Activated CD8-positive, alpha-beta memory T cell treated with anti-CD3 and anti-CD28 coated beads, Interleukin-2, amount 50 U/mL, for 24 hours (primary cell): ENCODE measurements around the gene SPIB.

Experiments used
- DNase-seq: peaks from one replicate; pipeline ENCODE4 v3.0.0-alpha.2; 2020; ENCODE audit errors: extremely low read depth

SPIB gene

DNA sequence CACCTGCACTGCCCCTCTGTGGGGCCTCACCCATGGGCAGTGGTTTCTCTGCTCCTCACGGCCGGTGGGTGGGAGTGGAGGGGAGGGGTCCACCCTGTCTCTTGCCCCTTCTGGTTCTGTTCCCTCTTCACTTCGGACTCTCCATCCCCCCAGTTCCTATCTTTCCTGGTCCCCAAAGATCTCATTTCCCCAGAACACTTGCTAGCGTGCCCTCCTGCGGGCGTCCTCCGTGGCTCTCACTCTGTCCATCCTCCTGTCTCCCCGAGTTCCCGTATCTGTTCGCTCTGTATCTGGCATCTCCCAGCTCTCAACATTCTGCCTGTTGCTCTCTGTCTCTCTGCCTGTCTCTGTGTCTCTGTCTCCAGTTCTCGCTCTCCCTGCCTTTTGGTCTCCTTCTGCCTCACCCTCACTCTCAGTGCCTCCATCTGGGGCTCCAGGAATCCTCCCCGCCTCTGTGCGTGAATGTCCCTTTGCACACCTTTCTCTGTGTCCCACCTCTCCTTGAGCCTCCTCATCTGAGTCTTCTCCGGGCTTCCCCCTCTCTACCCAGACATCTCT, 363 bp downstream of the SPIB start:
- DNase-seq, result no peak

DNA sequence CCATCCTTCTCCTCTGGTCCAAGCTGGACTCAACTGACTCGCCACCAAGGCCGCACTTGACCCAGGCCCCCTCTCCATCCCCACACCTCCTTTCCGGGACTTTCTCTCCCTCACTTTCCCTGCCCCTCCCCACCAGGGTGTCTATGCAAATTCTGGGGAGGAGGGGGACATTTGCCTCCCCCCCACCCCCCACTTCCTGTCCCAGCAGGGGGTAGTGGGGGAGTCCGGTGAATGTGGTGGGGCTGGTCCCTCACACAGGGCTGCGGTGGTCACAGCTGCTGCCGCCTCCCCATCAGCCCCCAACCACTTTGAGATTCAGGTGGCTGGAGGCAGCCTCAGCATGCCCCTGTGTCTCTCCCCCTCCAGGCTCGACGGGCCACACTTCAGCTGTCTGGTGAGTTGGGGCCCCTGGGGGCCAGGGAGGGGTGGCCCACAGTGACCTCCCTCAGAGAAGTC, 870 bp downstream of the SPIB start:
- no peak for DNase-seq

DNA sequence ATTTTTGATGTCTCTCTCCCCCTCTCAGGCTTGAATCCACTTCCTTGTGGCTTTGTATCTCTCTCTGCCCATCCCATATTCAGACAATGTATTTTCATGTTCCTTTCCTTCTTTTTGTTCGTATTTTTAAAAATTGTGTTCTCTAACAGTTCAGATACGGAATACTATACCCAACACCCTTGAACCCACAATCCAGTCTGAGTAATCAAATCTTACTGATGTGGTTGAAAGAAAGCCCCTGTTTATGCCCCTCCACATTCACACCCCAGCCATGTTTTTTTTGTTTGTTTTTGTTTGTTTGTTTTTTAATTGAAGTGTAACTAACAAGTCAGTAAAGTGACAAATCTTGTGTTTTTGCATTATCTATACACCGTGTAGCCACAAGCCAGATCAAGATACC, 1.4 kb downstream of the SPIB start:
- no peak for DNase-seq

DNA sequence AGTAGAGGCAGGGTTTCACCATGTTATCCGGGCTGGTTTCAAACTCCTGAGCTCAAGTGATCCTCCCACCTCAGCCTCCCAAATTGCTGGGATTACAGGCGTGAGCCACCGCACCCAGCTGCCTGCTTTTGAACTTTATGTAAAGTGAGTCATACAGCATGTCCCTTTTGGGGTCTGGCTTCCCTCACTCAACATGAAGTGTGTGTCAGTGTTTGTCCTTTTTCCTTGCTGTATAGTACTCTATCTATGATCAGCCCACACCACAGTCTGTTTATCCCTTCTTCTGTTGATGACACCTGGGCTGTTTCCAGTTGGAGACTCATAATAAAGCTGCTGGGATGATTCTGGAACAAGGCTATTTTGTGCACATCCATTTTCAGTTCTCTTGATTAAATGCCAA, 2.1 kb downstream of the SPIB start:
- no peak for DNase-seq

DNA sequence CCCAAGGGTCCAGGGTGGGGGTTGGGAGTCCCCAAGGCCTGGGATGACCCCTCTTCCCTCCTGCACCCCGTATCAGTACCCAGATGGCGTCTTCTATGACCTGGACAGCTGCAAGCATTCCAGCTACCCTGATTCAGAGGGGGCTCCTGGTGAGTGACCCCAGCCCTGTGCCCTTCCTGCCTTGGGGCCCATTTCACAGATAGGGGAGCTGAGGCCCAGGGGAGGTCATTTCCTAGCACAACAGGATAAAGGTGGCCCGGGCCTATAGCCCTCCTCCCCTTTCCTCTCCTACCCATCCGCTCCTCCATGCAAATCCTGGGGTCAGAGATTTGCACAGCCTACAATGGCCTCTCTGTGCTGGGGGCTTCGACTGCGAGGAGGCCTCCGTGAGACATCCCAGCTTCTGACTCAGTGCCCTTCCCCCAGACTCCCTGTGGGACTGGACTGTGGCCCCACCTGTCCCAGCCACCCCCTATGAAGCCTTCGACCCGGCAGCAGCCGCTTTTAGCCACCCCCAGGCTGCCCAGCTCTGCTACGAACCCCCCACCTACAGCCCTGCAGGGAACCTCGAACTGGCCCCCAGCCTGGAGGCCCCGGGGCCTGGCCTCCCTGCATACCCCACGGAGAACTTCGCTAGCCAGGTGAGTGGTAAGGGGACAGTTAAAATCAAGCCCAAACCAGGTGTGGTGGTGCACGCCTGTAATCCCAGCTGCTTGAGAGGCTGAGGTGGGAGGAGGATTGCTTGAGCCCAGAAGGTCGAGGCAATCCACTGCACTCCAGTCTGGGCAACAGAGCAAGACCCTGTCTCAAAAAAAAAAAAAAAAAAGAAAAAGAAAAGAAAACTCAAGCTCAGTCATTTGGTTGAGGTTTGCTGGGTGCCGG, 3.9 kb downstream of the SPIB start:
- DNase-seq, result no peak

DNA sequence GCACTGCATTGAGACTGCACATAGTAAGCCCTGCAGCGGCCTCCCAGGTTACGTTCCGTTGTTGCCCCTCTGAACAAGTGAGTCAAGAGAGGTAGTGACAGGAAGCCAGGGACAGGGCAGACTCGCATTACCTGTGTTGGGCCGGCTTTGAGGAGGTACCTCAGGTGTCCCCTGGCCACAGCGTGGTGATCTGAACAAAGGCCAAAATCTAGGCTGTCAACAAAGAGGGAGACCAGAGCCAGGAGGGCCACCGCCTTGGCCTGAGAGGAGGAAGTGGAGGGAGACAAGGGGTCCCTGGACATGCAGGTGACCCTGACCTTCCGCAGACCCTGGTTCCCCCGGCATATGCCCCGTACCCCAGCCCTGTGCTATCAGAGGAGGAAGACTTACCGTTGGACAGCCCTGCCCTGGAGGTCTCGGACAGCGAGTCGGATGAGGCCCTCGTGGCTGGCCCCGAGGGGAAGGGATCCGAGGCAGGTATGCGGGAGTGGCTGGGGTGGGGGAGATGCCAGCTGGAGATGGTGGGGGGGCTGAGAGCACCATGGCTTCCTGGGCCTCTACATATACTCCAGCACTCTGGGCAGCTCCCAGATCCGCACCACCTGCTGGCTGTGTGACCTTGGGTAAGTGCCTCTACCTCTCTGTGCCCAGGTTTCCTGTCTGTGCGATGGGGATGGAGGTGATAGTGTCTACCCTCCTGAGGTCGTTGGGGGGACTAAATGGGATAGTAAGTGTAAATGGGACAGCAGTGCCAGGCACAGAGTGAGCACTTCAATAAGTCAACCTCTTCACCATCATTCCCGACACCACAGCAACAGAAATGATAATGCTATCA, 4.8 kb downstream of the SPIB start:
- DNase-seq, result no peak

DNA sequence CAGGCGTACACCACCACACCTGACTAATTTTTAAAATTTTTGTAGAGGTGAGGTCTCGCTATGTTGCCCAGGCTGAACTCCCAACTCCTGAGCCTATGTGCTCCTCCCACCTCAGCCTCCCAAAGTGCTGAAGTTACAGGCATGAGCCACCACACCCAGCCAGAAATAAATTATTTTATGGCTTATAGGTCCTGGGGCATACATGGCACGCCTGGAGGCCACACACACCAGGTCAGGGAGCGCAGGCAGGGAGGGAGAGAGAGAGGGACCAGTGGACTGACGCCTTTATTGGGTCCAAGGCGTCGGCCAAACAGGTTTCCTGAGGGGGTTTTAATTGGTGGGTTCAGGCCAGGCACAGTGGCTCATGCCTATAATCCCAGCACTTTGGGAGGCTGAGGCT, 6.8 kb downstream of the SPIB start:
- DNase-seq, result no peak

DNA sequence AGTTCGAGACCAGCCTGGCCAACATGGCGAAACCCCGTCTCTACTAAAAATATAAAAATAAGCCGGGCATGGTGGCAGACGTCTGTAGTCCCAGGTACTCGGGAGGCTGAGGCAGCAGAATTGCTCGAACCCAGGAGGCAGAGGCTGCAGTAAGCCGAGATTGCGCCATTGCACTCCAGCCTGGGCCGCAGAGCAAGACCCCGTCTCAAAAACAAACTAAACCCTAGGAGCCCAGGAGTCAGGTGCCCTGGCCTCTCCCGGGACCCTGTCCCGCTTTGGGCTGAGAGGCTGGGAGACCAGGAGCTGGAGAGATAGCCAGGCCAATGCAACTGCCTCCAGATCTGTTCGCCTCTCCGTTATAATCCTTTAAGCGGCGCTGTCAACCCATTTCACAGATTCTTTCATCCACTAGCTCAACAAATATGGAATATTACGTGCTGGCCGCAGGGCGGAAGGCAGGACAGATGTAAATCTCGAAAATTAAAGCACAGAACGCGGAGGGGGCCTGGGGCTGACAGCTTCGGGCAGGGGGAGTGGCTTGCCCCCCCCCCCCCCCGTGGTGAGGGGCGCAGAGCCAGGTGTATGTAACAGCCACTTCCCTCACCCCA, 8.7 kb downstream of the SPIB start:
- no peak for DNase-seq

DNA sequence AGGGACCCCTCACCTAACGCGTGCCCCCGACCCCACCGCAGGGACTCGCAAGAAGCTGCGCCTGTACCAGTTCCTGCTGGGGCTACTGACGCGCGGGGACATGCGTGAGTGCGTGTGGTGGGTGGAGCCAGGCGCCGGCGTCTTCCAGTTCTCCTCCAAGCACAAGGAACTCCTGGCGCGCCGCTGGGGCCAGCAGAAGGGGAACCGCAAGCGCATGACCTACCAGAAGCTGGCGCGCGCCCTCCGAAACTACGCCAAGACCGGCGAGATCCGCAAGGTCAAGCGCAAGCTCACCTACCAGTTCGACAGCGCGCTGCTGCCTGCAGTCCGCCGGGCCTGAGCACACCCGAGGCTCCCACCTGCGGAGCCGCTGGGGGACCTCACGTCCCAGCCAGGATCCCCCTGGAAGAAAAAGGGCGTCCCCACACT, 9.3 kb downstream of the SPIB start:
- no peak for DNase-seq

DNA sequence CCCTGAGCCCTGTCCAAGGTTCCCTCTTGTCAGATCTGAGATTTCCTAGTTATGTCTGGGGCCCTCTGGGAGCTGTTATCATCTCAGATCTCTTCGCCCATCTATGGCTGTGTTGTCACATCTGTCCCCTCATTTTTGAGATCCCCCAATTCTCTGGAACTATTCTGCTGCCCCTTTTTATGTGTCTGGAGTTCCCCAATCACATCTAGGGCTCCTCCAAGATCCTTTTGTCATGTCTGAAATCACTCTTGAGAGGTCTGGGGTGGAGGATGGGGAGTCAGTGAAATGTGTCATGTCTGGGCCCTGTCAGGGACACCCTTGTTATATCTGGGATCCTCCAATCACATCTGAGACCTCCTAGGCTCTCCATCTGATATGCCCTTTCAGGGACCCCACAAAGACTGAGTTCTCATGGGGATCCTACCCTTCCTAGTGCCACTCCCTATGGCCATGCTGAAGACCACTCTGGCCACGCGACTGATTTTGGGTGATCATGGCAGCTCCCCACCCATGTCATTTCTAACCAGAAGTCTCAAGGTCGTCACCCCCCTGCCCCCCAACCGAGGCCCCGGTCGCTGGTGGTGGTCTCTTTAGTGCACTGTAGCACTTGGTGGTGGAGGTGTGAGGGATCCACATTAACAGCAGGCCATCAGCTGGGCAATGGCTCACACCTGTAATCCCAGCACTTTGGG, 10.2 kb downstream of the SPIB start:
- DNase-seq, result no peak

DNA sequence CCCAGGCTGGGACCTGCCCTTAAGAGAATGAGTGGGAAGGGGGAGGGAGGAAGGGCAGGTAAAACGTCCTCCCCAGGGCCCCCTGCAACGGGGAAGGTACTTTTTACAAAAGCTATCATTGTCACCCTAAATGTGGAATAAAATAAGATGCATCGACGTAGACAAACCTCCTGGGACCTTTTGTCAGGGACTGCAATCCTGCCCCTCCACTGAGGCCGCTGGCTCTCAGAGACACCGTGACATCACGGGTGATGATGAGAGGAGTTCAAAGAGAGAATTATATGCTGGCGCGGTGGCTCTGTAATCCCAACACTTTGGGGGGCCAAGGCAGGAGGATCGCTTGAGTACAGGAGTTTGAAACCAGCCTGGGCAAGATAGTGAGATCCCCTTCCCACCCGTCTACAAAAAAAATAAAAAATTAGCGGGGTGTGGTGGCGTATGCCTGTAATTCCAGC, 12.2 kb downstream of the SPIB start:
- no peak for DNase-seq

DNA sequence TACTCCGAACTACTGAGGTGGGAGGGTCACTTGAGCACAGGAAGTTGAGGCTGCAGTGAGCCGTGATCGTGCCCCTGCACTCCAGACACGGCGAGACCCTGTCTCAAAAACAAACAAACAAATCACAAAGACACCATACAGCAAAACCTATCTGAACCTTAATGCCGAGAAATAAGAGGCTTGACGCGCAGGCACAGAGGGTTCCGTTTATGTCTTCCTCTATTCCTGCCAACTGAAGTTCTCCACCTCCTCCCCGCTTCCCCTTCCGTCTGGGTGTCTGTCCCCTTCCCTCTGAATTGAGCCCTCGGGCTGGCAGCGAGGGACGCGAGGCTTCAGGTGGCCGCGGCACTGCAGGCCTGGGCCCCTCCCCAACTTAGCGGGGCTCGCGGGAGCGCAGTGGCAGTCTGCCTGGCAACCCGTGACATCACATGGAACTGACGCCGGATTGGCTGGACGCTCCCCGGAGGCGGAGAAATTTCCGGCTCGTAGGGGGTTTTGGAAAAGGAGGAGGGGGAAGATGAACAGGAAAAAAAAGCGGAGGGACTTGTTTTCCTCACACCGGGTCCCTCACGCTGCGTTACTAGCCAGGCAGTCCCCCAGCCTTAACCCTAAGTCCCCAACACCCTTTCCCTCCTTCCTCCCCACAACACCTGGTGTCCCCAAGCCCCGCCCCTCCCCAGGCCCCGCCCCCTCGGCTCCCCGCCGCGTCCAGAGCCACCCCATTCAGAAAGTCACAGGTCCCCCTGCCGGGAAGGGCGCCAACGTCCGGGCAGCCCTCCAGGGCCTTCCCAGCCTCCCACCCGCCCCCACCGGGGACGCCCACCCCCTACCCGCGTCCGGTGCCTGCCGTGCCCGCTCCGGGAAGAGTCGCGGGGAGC, 12.8 kb downstream of the SPIB start:
- DNase-seq, result peak; percentile 70

DNA sequence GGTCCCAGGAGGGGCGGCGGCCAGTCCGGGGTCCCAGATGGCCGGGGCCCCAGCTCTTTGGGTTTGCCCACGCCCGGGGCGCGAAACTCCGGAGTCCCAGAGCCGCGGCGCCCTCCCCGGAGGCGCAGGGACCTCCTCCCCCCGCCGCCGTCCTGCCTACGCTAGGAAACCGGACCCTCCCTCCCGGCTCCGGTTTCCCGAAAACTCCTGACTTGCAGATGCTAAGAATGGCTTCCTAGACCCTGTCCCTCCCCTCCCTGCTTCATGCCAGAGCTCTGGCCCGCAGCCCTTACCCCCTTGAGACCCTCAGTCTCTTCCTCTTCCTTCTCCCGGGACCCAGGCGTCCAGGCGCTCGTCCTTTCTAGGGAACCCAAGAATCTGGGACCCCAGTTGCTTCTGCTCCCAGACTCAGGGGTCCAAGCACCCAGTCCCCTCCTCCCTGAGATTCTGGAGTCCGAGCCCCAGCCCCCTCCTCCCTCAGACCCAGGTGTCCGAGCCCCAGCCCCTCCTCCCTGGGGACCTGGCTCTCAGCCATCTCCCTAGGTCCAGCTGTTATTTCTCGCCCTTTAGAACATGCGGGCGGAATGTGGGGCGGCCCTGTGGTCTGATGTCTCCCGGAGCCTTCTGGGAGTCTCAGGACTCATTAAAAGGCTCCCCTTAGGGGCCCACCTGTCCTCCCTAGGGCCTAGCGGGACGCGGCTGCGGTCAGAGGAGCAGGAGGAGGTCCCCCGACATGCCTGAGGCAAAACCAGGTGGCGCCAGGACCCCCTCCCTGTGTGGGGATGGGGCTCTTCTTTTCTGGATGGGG, 13.7 kb downstream of the SPIB start, which contains the start of gene MYBPC2:
Gene MYBPC2, plus strand, starts transcription at position 672 of the 808 bp plus-strand sequence. Its CDS starts 62 bp downstream, at position 734.
- no peak for DNase-seq

DNA sequence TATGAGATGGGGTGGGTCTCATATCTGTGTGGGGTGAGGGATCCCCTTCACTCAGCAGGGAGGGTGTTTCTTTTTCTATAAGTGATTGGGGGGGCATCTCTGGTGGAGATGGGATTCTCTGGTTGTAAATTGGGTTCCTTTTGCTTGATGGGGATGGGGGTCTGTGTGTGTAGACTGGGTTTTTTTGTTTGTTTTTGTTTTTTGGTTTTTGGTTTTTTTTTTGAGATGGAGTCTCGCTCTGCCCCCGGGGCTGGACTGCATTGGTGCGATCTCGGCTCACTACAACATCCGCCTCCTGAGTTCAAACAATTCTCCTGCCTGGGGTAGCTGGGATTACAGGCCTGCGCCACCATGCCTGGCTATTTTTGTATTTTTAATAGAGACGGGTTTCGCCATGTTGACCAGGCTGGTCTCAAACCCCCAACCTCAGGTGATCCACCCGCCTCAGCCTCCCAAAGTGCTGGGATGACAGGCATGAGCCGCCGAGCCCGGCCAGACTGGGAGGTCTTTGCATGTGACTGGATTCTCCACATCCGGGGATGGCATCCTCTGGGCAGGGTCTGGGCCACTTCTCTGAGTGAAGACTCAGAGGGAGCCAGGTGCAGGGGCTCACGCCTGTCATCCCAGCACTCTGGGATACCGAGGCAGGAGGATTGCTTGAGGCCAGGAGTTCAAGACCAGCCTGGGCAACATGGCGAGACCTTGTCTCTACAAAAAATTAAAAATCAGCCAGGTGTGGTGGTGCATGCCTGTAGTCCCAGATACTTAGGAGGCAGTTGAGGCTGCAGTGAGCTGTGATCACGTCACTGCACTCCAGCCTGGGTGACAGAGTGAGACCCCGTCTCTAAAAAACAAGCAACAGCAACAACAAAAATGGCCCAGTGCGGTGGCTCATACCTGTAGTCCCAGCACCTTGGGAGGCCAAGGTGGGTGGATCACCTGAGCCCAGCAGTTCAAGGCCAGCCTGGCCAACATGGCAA, 14.8 kb downstream of the SPIB start:
- DNase-seq, result no peak

DNA sequence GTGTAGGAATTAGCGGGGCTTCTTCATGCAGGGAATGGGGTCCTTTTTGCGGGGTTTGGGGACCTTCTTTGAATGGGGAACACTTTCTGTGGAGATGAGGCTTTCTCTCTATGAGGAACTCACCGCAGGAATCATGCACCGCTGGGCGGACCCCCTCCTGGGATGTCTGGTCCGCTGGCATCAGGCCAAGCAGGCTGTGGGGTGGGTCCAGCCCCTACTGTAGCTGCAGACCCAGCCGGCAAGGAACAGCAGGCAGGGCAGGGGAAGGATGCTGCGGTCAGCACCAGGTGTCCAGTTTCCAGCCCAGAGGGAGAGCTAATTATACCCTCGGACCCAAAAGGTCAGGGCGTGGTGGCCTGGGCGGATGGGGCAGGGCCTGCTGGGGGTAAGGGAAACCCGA, 15.8 kb downstream of the SPIB start:
- no peak for DNase-seq

DNA sequence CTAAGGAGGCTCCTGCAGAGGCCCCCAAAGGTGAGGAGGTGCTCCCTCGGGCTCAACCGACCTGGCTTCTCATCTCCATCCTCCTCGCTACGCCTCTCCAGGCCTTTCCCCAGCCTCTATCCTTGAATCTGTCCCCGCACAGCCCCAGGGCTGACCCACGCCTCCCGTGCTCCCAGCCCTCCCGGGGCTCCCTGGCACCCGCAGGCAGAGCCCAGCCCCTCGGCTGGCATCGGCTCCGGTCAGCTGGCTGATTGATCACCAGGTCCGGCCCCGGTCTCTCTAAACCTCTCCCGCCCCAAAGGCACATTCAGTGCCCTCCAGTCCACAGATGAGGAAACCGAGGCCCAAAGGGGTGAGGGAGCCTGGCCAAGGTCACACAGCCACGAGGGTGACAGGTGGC, 16.5 kb downstream of the SPIB start:
- no peak for DNase-seq

DNA sequence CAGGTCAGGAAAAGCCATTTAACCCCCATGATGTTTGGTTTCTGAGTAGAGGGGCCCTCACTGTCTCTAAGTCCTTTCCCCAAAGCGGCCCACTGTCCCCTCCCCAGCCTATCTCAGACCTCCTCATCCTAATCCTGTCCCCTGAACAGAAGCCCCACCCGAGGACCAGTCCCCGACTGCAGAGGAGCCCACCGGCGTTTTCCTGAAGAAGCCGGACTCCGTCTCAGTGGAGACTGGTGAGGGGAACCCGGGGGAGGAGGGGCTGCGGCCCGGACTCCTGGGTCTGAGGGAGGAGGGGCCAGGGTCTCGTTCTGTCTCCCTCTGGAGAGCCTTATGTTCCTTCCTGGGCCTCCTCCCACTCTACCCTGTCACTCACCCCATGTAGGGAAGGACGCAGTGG, 16.9 kb downstream of the SPIB start:
- DNase-seq, result no peak

DNA sequence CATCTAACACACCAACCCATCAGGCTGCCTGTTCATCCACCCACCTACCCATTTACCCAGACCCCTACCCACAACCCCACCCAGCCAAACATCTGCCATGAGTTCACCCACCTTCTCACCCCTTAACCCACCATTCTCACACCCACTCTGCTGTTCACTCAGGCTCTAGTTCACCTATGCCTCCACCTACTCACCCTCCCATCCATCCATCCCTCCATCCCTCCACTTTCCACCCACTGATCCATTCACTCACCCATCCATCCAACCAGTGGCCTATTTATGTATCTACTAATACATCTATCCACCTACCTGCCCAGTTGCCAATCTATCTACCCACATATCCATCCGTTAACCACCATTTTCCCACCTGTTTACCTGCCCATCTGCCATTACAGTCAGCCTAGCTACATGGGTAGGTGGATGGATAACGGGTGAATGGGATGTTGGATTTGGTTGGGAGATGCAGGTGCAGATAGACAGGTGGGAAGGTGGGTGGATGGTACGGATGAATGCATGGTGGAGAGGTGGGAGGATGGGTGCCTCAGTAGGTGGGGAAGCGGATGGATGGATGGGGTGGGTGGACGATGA, 19.2 kb downstream of the SPIB start:
- DNase-seq, result no peak
